Measurements from ENCODE around the gene ARHGAP26. TPM values are rescaled to one million over a fixed set of nuclear protein-coding genes. Genes with fewer than 3 reads are reported as not detected.
A peak's percentile ranks its signal among the peaks of the same experiment; 100 is the strongest.

The ARHGAP26 gene
- polyA plus RNA-seq, 3 donors = 26.5 to 56.8 (median 28.7) TPM

DNA sequence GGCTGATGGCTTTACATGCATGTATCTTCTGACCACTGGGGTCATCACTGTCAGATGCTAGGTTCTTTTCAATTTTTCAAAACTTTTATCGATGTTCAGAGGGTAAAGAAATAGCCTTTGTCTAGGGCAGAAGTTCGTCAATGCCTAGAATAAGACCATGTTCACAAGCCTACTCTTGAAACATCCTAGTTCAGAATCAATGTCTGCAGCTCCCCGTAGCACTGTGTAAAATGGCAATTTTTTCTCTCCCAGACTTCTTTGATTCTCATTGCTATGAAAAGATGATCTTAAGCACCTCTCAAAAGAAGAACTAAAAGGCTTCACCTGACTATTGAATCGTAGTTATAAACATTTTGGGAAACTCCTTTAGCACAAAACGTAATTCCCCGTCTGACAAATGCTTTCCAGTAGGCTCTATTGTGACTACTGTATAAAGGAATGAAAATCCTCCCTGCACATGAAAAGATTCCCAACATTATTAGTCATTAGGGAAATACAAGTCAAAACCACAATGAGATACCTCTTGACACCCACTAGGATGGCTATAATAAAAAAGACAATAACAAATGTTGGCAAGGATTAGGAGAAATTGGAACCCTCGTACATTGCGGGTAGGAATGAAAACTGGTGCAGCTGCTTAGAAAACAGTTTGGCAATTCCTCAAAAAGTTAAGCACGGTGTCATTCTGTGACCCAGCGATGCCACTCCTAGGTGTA, 263.5 kb downstream of the ARHGAP26 start:
- Mint-ChIP-seq H3K27me3 (ENCODE audit: low read depth in 3 of 3) (peaks cover 0 to 2% (median 1%) of the 10 kb centered on the region in 3 donors), H3K9me3 (no peaks in the 10 kb centered on the region), H3K36me3 (peaks cover 82 to 84% of the 10 kb centered on the region in 2 donors), H3K4me3 (no peak overlapping the region), H3K27ac (peak overlapping the region in 1 of 7 donors; percentile 28), H3K4me1 (peaks cover 17% of the 10 kb centered on the region)
- H3K4me1 ChIP-seq (ENCODE audit: control insufficient read depth in 1 of 2, insufficient read depth in 2 of 2, low read length in 2 of 2) = peaks cover 7 to 12% of the 10 kb centered on the region in 2 donors
- H3K9me3 ChIP-seq (replicated peaks in 1 of 2; ENCODE audit: control insufficient read depth in 1 of 2, insufficient read depth in 1 of 2, low read length in 2 of 2) = no peaks in the 10 kb centered on the region
- H3K4me2 ChIP-seq (replicated peaks; ENCODE audit: extremely low read depth, low read length, poor library complexity, severe bottlenecking) = no peak overlapping the region
- TF ChIP-seq, protein P1, sequence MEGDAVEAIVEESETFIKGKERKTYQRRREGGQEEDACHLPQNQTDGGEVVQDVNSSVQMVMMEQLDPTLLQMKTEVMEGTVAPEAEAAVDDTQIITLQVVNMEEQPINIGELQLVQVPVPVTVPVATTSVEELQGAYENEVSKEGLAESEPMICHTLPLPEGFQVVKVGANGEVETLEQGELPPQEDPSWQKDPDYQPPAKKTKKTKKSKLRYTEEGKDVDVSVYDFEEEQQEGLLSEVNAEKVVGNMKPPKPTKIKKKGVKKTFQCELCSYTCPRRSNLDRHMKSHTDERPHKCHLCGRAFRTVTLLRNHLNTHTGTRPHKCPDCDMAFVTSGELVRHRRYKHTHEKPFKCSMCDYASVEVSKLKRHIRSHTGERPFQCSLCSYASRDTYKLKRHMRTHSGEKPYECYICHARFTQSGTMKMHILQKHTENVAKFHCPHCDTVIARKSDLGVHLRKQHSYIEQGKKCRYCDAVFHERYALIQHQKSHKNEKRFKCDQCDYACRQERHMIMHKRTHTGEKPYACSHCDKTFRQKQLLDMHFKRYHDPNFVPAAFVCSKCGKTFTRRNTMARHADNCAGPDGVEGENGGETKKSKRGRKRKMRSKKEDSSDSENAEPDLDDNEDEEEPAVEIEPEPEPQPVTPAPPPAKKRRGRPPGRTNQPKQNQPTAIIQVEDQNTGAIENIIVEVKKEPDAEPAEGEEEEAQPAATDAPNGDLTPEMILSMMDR (IDR thresholded peaks at IDR 0.05) = no peak
- no peaks in the 10 kb centered on the region for H3K27me3 ChIP-seq (ENCODE audit: control insufficient read depth in 2 of 2, insufficient read depth in 2 of 2, low read length in 2 of 2)
- intact Hi-C loops (cut with micrococcal nuclease) = no loop called here
- peaks cover 42 to 97% of the 10 kb centered on the region in 2 donors for H3K36me3 ChIP-seq (replicated peaks in 1 of 2; ENCODE audit: control insufficient read depth in 1 of 2, insufficient read depth in 2 of 2, low read length in 2 of 2)
- no peak overlapping the region for H3K9ac ChIP-seq (ENCODE audit: insufficient read depth, low read length, poor library complexity, severe bottlenecking)
- no peak for DNase-seq
- 100% methylated on average over 2 of the region's 10 CpGs for WGBS (ENCODE audit: insufficient coverage)
- no peak overlapping the region for H2AFZ ChIP-seq (ENCODE audit: insufficient read depth, low read depth, low read length, poor library complexity, severe bottlenecking)
- H3K4me3 ChIP-seq (replicated peaks in 1 of 3; ENCODE audit: low read depth in 2 of 3, low read length in 3 of 3) = no peak overlapping the region
- H3K27ac ChIP-seq (ENCODE audit: low read depth in 1 of 2, low read length in 2 of 2) = no peak overlapping the region
- H3K79me2 ChIP-seq (ENCODE audit: insufficient read depth, low read length) = no peaks in the 10 kb centered on the region
- peaks cover 48% of the 10 kb centered on the region for H4K20me1 ChIP-seq (ENCODE audit: insufficient read depth, low read length)

DNA sequence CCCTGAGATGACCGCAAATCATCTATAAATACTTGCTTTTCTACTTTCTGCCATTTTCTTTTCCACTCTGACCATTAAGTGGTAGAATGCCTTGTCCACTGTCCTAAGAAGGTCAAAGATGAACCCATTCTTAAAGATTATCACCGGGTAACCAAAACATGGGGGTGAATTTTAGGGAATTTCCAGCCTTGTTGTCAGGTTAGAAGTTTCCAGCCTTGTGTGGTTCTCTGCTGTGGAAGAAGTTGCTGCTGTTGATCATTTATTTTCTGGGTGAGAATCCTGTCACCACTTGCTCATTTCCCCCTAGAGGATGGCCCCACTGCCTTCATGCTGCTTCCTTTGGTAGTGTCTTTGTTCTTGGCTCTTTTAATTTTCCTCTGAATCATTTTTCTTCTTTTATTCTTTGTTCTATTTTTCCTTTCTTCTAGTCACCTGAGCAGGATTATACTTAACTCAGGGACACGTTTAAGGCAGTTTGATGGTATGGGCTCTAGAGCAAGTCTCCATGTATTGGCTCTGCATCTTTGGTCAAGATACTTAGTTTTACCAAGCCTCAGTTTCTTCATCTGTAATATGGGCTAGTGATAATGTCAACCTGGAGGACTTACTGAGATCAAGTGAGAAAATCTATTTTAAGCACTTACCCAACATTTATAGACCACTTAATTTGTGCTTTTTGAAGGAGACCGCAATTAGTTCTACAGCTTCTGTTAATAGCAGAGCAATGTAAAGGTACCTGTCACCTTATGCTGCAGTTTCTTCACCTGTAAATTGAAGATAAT, 266.2 kb downstream of the ARHGAP26 start:
- Histone ChIP-seq H3K4me1 (ENCODE audit: control insufficient read depth in 1 of 2, insufficient read depth in 2 of 2, low read length in 2 of 2) (no peaks in the 10 kb centered on the region), H3K4me3 (replicated peaks in 1 of 3; ENCODE audit: low read depth in 2 of 3, low read length in 3 of 3) (no peak overlapping the region), H3K27me3 (ENCODE audit: control insufficient read depth in 2 of 2, insufficient read depth in 2 of 2, low read length in 2 of 2) (no peaks in the 10 kb centered on the region), H3K27ac (ENCODE audit: low read depth in 1 of 2, low read length in 2 of 2) (peak overlapping the region in 1 of 2 donors; percentile 12), H3K36me3 (replicated peaks in 1 of 2; ENCODE audit: control insufficient read depth in 1 of 2, insufficient read depth in 2 of 2, low read length in 2 of 2) (peaks cover 48 to 100% of the 10 kb centered on the region in 2 donors), H3K79me2 (ENCODE audit: insufficient read depth, low read length) (no peaks in the 10 kb centered on the region), H3K9ac (ENCODE audit: insufficient read depth, low read length, poor library complexity, severe bottlenecking) (no peak overlapping the region), H4K20me1 (ENCODE audit: insufficient read depth, low read length) (peaks cover 29% of the 10 kb centered on the region), H3K9me3 (replicated peaks in 1 of 2; ENCODE audit: control insufficient read depth in 1 of 2, insufficient read depth in 1 of 2, low read length in 2 of 2) (no peaks in the 10 kb centered on the region), H2AFZ (ENCODE audit: insufficient read depth, low read depth, low read length, poor library complexity, severe bottlenecking) (no peak overlapping the region), H3K4me2 (replicated peaks; ENCODE audit: extremely low read depth, low read length, poor library complexity, severe bottlenecking) (no peak overlapping the region)
- H3K9me3 Mint-ChIP-seq = no peaks in the 10 kb centered on the region
- TF ChIP-seq, protein P1 (IDR thresholded peaks at IDR 0.05) = no peak
- H3K4me1 Mint-ChIP-seq = peaks cover 3% of the 10 kb centered on the region
- intact Hi-C loops (cut with micrococcal nuclease) = no loop called here
- H3K36me3 Mint-ChIP-seq = peaks cover 83% of the 10 kb centered on the region in 2 donors
- 100% methylated on average over 1 of the region's 4 CpGs for WGBS (ENCODE audit: insufficient coverage)
- H3K27ac Mint-ChIP-seq = no peak overlapping the region
- H3K4me3 Mint-ChIP-seq = no peak overlapping the region
- DNase-seq = no peak
- peaks cover 0 to 1% (median 0%) of the 10 kb centered on the region in 3 donors for H3K27me3 Mint-ChIP-seq (ENCODE audit: low read depth in 3 of 3)
